Neural progenitor cell (in vitro differentiated cells): Measurements from ENCODE around the gene WWOX. TPM values are rescaled to one million over a fixed set of nuclear protein-coding genes. Genes with fewer than 3 reads are reported as not detected.

Source experiments
- DNase-seq: peaks from one replicate; pipeline ENCODE4 v3.0.0-alpha.2; 2016; ENCODE audit warnings: low spot score
- H2AFZ ChIP-seq: fragments of 200-600 bp; sonication (generic); replicated peaks from 2 replicates; pipeline ENCODE4 v1.6.1; 2016; ENCODE audit warnings: antibody characterized with exemption
- H3F3A ChIP-seq: fragments of 200-600 bp; sonication (generic); 2 replicates; pipeline ENCODE4 v1.6.1; 2016; ENCODE audit warnings: antibody characterized with exemption, low read depth
- H3K27ac ChIP-seq: fragments of 200-600 bp; sonication (generic); 2 replicates; pipeline ENCODE4 v1.5.1; 2016; ENCODE audit warnings: mild to moderate bottlenecking
- H3K27me3 ChIP-seq: fragments of 200-600 bp; sonication (generic); 2 replicates; pipeline ENCODE4 v1.6.1; 2016; ENCODE audit warnings: mild to moderate bottlenecking, moderate library complexity
- H3K36me3 ChIP-seq: fragments of 200-600 bp; sonication (generic); 2 replicates; pipeline ENCODE4 v1.5.1; 2016
- H3K4me1 ChIP-seq: fragments of 200-600 bp; sonication (generic); 2 replicates; pipeline ENCODE4 v1.6.1; 2016; ENCODE audit warnings: mixed run types
- H3K4me2 ChIP-seq: fragments of 200-600 bp; sonication (generic); 2 replicates; pipeline ENCODE4 v1.6.1; 2016
- H3K4me3 ChIP-seq: fragments of 200-600 bp; sonication (generic); 2 replicates; pipeline ENCODE4 v1.5.1; 2016
- H3K79me2 ChIP-seq: fragments of 200-600 bp; sonication (generic); 2 replicates; pipeline ENCODE4 v1.6.1; 2016; ENCODE audit warnings: low read depth
- H3K9ac ChIP-seq: fragments of 200-600 bp; sonication (generic); 2 replicates; pipeline ENCODE4 v1.6.1; 2016
- H3K9me3 ChIP-seq: fragments of 200-600 bp; sonication (generic); 2 replicates; pipeline ENCODE4 v1.5.1; 2016; ENCODE audit warnings: low read depth
- H4K20me1 ChIP-seq: fragments of 200-600 bp; sonication (generic); 2 replicates; pipeline ENCODE4 v1.6.1; 2016; ENCODE audit warnings: low read depth
- H3K27ac Mint-ChIP-seq: 3 replicates; pipeline ENCODE4 v1.8.0; 2021; ENCODE audit warnings: mixed read lengths
- H3K27me3 Mint-ChIP-seq: 2 replicates; pipeline ENCODE4 v1.8.0; 2022; ENCODE audit warnings: low read depth, mild to moderate bottlenecking, inconsistent platforms, moderate library complexity, mixed read lengths; ENCODE audit not compliant: insufficient read depth
- H3K36me3 Mint-ChIP-seq: 3 replicates; pipeline ENCODE4 v1.8.0; 2021; ENCODE audit warnings: mixed read lengths
- H3K4me1 Mint-ChIP-seq: 3 replicates; pipeline ENCODE4 v1.8.0; 2021; ENCODE audit warnings: mixed read lengths
- H3K4me3 Mint-ChIP-seq: 3 replicates; pipeline ENCODE4 v1.8.0; 2021; ENCODE audit warnings: mild to moderate bottlenecking, moderate library complexity, mixed read lengths
- H3K9me3 Mint-ChIP-seq: 3 replicates; pipeline ENCODE4 v1.8.0; 2020; ENCODE audit warnings: mixed read lengths
- EZH2 ChIP-seq: fragments of 200-600 bp; sonication (generic); IDR thresholded peaks from 2 replicates; pipeline ENCODE4 v1.6.1; 2017; ENCODE audit warnings: antibody characterized with exemption, mild to moderate bottlenecking, moderate library complexity
- EZH2phosphoT487 ChIP-seq: fragments of 200-600 bp; sonication (generic); IDR thresholded peaks from 2 replicates; pipeline ENCODE4 v1.6.1; 2017; ENCODE audit warnings: antibody characterized with exemption
- total RNA-seq: library from RNA; depleted of rRNA; stranded (reverse); fragments of >200 nt; gene quantifications from 2 replicates; pipeline ENCODE4 v1.2.3, GENCODE V29; 2015; ENCODE audit warnings: low replicate concordance
- TF ChIP-seq, protein P1 (sequence below): fragments of 200-600 bp; sonication (generic); IDR thresholded peaks from 2 replicates; pipeline ENCODE4 v1.5.1; 2017; ENCODE audit warnings: antibody characterized with exemption, mild to moderate bottlenecking

The WWOX gene
- total RNA-seq, 1 donor from 2014 or later: 63.7 TPM

DNA sequence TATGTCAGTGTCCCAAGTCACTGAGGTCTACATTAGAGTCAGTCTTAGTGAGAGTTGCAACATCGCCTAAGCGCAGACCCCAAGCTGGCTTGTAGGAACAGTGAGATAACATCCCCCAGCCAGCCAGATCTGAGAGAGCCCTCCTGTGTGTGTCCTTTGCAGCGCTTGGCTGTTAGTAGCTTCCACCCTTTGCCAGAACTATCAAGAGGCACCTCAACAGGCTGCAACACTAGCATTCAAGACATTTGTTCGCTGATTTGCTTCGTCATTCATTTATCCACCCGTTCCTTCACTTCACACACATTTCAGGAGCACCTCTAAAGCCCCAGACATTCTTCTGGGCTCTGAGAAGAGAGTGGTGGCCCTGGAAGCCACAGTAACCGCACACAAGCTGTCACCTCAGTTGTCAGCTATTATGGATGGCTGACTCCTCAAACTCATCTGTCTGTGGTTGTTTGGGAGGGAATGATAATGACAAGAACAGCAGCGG is 289.6 kb downstream of the WWOX start:
- H3K4me3 Mint-ChIP-seq: no peak overlapping the region
- H3K27me3 Mint-ChIP-seq: peaks cover 5% of the 10 kb centered on the region
- H3K27me3 ChIP-seq: no peaks in the 10 kb centered on the region
- H4K20me1 ChIP-seq: no peaks in the 10 kb centered on the region
- no peaks in the 10 kb centered on the region for H3K79me2 ChIP-seq
- no peaks in the 10 kb centered on the region for H3F3A ChIP-seq
- H3K27ac Mint-ChIP-seq: no peak overlapping the region
- peaks cover 16% of the 10 kb centered on the region for H3K9me3 ChIP-seq
- no peak for TF ChIP-seq EZH2phosphoT487
- TF ChIP-seq EZH2: no peak
- TF ChIP-seq, protein P1, sequence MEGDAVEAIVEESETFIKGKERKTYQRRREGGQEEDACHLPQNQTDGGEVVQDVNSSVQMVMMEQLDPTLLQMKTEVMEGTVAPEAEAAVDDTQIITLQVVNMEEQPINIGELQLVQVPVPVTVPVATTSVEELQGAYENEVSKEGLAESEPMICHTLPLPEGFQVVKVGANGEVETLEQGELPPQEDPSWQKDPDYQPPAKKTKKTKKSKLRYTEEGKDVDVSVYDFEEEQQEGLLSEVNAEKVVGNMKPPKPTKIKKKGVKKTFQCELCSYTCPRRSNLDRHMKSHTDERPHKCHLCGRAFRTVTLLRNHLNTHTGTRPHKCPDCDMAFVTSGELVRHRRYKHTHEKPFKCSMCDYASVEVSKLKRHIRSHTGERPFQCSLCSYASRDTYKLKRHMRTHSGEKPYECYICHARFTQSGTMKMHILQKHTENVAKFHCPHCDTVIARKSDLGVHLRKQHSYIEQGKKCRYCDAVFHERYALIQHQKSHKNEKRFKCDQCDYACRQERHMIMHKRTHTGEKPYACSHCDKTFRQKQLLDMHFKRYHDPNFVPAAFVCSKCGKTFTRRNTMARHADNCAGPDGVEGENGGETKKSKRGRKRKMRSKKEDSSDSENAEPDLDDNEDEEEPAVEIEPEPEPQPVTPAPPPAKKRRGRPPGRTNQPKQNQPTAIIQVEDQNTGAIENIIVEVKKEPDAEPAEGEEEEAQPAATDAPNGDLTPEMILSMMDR: no peak
- no peak overlapping the region for H3K4me3 ChIP-seq
- peaks cover 3% of the 10 kb centered on the region for H3K4me1 Mint-ChIP-seq
- no peak overlapping the region for H3K4me2 ChIP-seq
- H3K9ac ChIP-seq: no peak overlapping the region
- no peaks in the 10 kb centered on the region for H3K4me1 ChIP-seq
- H3K9me3 Mint-ChIP-seq: peaks cover 15% of the 10 kb centered on the region
- peaks cover 6% of the 10 kb centered on the region for H3K36me3 Mint-ChIP-seq
- H3K27ac ChIP-seq: no peak overlapping the region
- no peak for DNase-seq
- H3K36me3 ChIP-seq: no peaks in the 10 kb centered on the region
- H2AFZ ChIP-seq: no peak overlapping the region

DNA sequence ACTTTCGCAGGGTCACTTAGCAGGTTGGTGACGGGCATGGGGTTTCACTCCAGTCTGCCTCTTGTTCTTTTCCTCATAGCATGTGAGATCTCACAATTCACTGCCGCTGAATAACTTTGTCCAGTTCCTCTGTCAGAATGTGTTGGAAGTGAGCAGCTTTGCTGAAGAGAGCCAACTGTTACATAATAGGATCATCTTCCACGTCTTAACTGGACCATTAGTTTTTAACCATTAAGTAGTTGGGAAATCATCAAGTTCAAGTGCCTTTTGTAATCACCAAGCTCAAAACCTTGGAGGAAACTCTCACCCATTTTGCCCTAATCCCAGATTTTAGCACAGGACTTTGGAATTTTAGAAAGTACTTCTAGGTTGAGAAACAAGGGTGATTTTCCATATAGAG is 290.6 kb downstream of the WWOX start:
- no peak for DNase-seq
- Mint-ChIP-seq H3K4me1 (peaks cover 3% of the 10 kb centered on the region), H3K36me3 (peaks cover 6% of the 10 kb centered on the region), H3K27me3 (peaks cover 5% of the 10 kb centered on the region), H3K4me3 (no peak overlapping the region), H3K27ac (no peak overlapping the region), H3K9me3 (peaks cover 15% of the 10 kb centered on the region)
- TF ChIP-seq, protein P1: no peak
- TF ChIP-seq EZH2phosphoT487 (no peak), EZH2 (no peak)
- Histone ChIP-seq H3K4me3 (no peak overlapping the region), H3K9ac (no peak overlapping the region), H3K4me1 (no peaks in the 10 kb centered on the region), H3K27ac (no peak overlapping the region), H3K9me3 (peaks cover 16% of the 10 kb centered on the region), H3K36me3 (no peaks in the 10 kb centered on the region), H4K20me1 (no peaks in the 10 kb centered on the region), H3K4me2 (no peak overlapping the region), H3K79me2 (no peaks in the 10 kb centered on the region), H2AFZ (no peak overlapping the region), H3K27me3 (no peaks in the 10 kb centered on the region), H3F3A (no peaks in the 10 kb centered on the region)

DNA sequence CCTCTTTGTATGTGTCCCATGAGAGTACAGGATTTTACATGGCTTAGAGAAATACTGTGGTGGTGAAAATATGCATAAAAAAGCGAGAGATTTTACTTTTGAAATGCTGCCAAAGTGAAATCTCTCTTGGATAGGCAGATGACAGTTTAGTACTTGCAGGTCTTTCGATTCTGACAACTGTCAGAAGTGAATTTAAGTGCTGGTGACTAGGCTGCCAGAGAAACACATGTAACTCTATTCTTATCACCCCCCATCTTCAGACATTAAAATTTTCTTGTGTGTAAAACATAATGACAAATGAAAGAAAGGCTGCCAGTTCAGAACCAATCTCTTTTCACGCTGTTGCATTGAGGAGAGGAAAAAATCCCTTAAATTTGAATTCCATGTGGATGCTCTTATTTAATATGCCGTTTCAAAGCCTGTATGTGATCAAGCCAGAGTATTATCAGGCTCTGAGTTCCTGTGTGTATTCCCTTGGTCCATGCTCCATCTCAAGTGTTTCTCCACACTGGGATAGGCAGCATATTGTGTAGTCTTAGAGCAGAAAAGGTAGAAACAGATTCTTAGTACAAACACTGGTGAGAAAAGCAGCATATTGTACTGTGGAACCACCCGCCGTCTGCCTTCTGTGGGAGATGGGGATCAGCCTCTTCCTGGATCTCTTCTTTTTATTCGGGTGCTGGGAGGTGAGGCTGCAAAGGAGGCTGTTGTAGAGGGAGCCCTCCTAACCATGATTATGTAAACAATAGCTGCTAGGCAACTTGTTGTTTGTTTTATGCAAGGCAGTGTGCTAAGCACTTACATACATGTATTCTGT is 291.3 kb downstream of the WWOX start:
- H3F3A ChIP-seq: no peaks in the 10 kb centered on the region
- Mint-ChIP-seq H3K36me3 (peaks cover 6% of the 10 kb centered on the region), H3K4me1 (peaks cover 3% of the 10 kb centered on the region), H3K4me3 (no peak overlapping the region), H3K27me3 (peaks cover 6% of the 10 kb centered on the region), H3K27ac (no peak overlapping the region), H3K9me3 (peaks cover 15% of the 10 kb centered on the region)
- no peaks in the 10 kb centered on the region for H3K27me3 ChIP-seq
- H3K36me3 ChIP-seq: no peaks in the 10 kb centered on the region
- H3K79me2 ChIP-seq: no peaks in the 10 kb centered on the region
- no peak overlapping the region for H3K9ac ChIP-seq
- no peaks in the 10 kb centered on the region for H4K20me1 ChIP-seq
- no peak for DNase-seq
- H3K27ac ChIP-seq: no peak overlapping the region
- no peak overlapping the region for H2AFZ ChIP-seq
- H3K4me2 ChIP-seq: no peak overlapping the region
- H3K9me3 ChIP-seq: peaks cover 16% of the 10 kb centered on the region
- TF ChIP-seq EZH2phosphoT487 (no peak), EZH2 (no peak)
- no peak overlapping the region for H3K4me3 ChIP-seq
- H3K4me1 ChIP-seq: no peaks in the 10 kb centered on the region
